Measurements from ENCODE around the gene PLCE1. TPM values are rescaled to one million over a fixed set of nuclear protein-coding genes. Genes with fewer than 3 reads are reported as not detected.

PLCE1 gene
- total RNA-seq, 1 experiment from 2014 or later = 0.13 TPM

DNA sequence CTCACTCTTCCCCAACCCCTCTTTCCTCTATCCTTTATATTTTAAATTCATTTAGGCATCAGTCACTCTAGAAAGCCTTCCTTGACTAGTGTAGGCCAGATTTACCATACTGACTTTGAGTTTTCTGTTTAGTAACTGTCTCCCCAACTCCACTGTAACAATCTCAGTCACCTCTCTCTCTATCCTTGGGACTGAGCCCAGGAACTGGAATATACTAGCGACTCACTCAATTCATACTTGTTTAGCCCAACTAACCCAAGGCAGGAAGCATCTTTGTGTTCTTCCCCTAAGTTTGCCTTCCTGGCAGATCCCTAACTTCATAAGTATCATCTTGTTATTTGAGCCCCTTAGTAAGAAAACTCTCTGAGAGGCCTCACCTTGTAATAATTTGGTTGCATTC, 19.1 kb downstream of the PLCE1 start:
- Histone ChIP-seq H3K56ac (ENCODE audit: insufficient read length, low read depth, low read length) (no peak overlapping the region), H2AK5ac (ENCODE audit: insufficient read length, low read length) (no peak overlapping the region), H3T11ph (ENCODE audit: low read length) (no peak overlapping the region), H3K79me1 (ENCODE audit: insufficient read depth, low read depth, low read length, poor library complexity, severe bottlenecking) (no peaks in the 10 kb centered on the region), H3K27me3 (ENCODE audit: insufficient read depth, low read length) (no peaks in the 10 kb centered on the region), H3K27ac (ENCODE audit: insufficient read length, low read depth, low read length) (no peak overlapping the region), H3K4me1 (ENCODE audit: insufficient read depth, low read length) (no peaks in the 10 kb centered on the region; the same call in 1 of the 2 replicates), H3K9me3 (ENCODE audit: control insufficient read depth, low read depth, low read length) (no peaks in the 10 kb centered on the region), H3K23ac (ENCODE audit: insufficient read length, low read depth, low read length) (no peak overlapping the region), H3K4ac (ENCODE audit: low read depth, low read length) (no peak overlapping the region), H3K4me2 (ENCODE audit: insufficient read depth, insufficient read length, low read length) (no peak overlapping the region), H4K5ac (ENCODE audit: insufficient read length, low read depth, low read length) (no peak overlapping the region), H2BK5ac (ENCODE audit: insufficient read length, low read length) (no peak overlapping the region), H3K23me2 (ENCODE audit: insufficient read length, low read depth, low read length, poor library complexity, severe bottlenecking) (no peaks in the 10 kb centered on the region), H4K8ac (replicated peaks; ENCODE audit: insufficient read length, low read depth, low read length) (no peak overlapping the region), H3K9ac (ENCODE audit: extremely low read depth, insufficient read length, low read length) (no peak overlapping the region), H4K91ac (ENCODE audit: insufficient read length, low read depth, low read length) (no peak overlapping the region), H2BK120ac (ENCODE audit: low read depth, low read length, poor library complexity, severe bottlenecking) (no peak overlapping the region), H4K20me1 (ENCODE audit: control insufficient read depth, insufficient read depth, insufficient read length) (no peaks in the 10 kb centered on the region), H3K14ac (ENCODE audit: insufficient read depth, low read length) (no peak overlapping the region), H2BK20ac (ENCODE audit: low read depth, low read length, poor library complexity, severe bottlenecking) (no peak overlapping the region), H2AFZ (ENCODE audit: low read length) (no peak overlapping the region), H3K18ac (ENCODE audit: insufficient read length, low read depth, low read length) (no peak overlapping the region), H2BK12ac (ENCODE audit: insufficient read length, low read depth, low read length) (no peak overlapping the region), H2BK15ac (ENCODE audit: low read depth, low read length) (no peak overlapping the region), H3K79me2 (ENCODE audit: insufficient read depth, low read length) (no peaks in the 10 kb centered on the region)
- TF ChIP-seq, protein P1, sequence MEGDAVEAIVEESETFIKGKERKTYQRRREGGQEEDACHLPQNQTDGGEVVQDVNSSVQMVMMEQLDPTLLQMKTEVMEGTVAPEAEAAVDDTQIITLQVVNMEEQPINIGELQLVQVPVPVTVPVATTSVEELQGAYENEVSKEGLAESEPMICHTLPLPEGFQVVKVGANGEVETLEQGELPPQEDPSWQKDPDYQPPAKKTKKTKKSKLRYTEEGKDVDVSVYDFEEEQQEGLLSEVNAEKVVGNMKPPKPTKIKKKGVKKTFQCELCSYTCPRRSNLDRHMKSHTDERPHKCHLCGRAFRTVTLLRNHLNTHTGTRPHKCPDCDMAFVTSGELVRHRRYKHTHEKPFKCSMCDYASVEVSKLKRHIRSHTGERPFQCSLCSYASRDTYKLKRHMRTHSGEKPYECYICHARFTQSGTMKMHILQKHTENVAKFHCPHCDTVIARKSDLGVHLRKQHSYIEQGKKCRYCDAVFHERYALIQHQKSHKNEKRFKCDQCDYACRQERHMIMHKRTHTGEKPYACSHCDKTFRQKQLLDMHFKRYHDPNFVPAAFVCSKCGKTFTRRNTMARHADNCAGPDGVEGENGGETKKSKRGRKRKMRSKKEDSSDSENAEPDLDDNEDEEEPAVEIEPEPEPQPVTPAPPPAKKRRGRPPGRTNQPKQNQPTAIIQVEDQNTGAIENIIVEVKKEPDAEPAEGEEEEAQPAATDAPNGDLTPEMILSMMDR (conservative IDR thresholded peaks at IDR 0.05) = no peak
- no peak overlapping the region for H3K27ac Mint-ChIP-seq
- H3K9me3 Mint-ChIP-seq = no peaks in the 10 kb centered on the region; a peak in 1 of 5 replicates
- H3K27me3 Mint-ChIP-seq (ENCODE audit: low read depth) = peaks cover 6% of the 10 kb centered on the region; the same call in 1 of the 2 replicates
- H3K4me3 Mint-ChIP-seq = no peak overlapping the region
- H3K4me1 Mint-ChIP-seq = peaks cover 5 to 6% of the 10 kb centered on the region in 2 experiments
- H3K36me3 Mint-ChIP-seq (ENCODE audit: insufficient read depth in 1 of 3, low read depth in 3 of 3) = no peaks in the 10 kb centered on the region; a peak in 2 of 7 replicates
- DNase-seq = no peak
- WGBS (ENCODE audit: extremely low coverage, insufficient read length, low lambda C conversion rate) = no CpG with 5 or more reads among the region's 1 CpG

All from H9 (cell line).